ENCODE measurements around the gene CFAP69.

Gene CFAP69

DNA sequence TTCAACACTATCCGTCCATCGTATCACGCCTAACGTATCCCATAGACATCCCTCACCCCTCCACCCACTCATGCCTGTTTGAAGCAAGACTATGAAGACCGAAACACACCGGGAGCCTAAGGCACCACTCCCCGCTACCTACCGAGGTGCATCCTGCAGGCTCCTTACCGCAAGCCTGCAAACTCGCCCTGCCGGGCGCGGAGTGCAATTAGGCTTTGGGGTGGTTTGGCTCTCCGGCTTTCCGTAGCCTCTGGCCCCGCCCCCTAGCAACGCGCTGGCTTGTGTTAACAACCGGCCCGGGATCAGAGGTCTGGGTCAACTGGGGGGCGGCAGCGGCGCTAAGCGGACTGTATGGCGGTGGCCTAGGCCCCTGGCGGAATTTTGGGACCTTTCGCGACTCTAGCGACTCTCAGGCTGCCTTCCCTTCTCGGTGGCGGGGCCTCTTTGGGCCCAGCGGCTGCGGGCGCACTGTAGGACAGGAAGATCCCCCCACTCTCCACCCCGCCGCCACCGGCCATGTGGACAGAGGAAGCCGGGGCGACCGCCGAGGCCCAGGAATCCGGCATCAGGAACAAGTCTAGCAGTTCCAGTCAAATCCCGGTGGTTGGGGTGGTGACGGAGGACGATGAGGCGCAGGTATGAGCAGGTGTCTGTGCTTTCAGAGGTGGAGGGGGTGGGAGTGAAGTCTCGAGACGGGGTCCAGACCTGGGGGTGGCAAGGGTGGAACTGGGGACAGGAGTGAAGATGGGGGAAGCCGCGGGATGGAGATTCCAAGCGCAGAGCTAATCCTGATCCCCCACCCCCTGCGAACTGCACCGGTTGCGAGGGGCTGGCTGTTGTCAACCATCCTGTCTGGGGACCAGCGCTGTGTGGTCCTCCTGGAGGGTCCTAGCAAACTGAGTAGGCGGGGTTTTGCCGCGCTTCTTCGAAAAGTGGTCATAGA, at the start of gene CFAP69:
CFAP69 (plus strand) TSS at position 266 of the 943 bp plus-strand sequence; CDS start at position 517, 251 bp downstream.
- TF ChIP-seq MAX (IDR thresholded peaks at IDR 0.05; ENCODE audit: low read depth, low read length), result peak; percentile 11; the same call in 1 of the 2 replicates
- no peak for TF ChIP-seq MYC (IDR thresholded peaks at IDR 0.05; ENCODE audit: low read depth, low read length)
- peak within 1 kb of the TSS; percentile 89 for H3K4me3 ChIP-seq (ENCODE audit: low read depth, low read length)
- DNase-seq (ENCODE audit: low read depth), result peak; percentile 90

GRCh38 chr7:90201500-90202195, 43.3 kb upstream of the CFAP69 start:
- DNase-seq (ENCODE audit: low read depth), result no peak
- H3K4me3 ChIP-seq (ENCODE audit: low read depth, low read length), result no peak overlapping the region

GRCh38 chr7:90207956-90208355, 37.0 kb upstream of the CFAP69 start:
- no peak overlapping the region for H3K4me3 ChIP-seq (ENCODE audit: low read depth, low read length)
- DNase-seq (ENCODE audit: low read depth), result no peak
- TF ChIP-seq CTCF (IDR thresholded peaks at IDR 0.05; ENCODE audit: low read depth, low read length) (no peak), MAX (IDR thresholded peaks at IDR 0.05; ENCODE audit: low read depth, low read length) (no peak), MYC (IDR thresholded peaks at IDR 0.05; ENCODE audit: low read depth, low read length) (no peak), POLR2A (IDR thresholded peaks at IDR 0.05; ENCODE audit: extremely low read depth, insufficient read length) (no peak)

More at GRCh38 chr7:90201500-90202195, 43.3 kb upstream of the CFAP69 start:
- TF ChIP-seq MYC (IDR thresholded peaks at IDR 0.05; ENCODE audit: low read depth, low read length), result no peak
- no peak for TF ChIP-seq MAX (IDR thresholded peaks at IDR 0.05; ENCODE audit: low read depth, low read length)
- no peak for TF ChIP-seq CTCF (IDR thresholded peaks at IDR 0.05; ENCODE audit: low read depth, low read length)
- TF ChIP-seq POLR2A (IDR thresholded peaks at IDR 0.05; ENCODE audit: extremely low read depth, insufficient read length), result no peak

DNA sequence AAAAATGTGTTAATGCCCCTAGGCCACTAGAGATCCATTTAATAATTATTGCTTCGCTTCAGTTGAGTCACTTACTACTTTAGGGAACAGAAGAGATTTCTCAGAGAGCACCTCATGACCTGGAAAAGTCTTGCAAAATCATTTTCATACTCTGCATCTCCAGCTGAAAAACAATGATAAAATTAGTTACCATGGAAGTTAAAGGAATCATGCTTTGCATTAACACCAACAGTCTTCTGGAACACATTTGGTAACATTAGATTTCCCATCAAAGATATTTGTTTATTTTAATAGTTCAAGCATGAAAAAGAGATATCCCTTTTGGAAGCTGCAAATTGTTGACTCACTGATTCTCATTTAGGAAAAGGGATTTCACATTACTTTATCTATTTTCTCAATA, 35.2 kb upstream of the CFAP69 start:
- no peak for TF ChIP-seq CTCF (IDR thresholded peaks at IDR 0.05; ENCODE audit: low read depth, low read length)
- no peak for TF ChIP-seq MAX (IDR thresholded peaks at IDR 0.05; ENCODE audit: low read depth, low read length)
- no peak for TF ChIP-seq POLR2A (IDR thresholded peaks at IDR 0.05; ENCODE audit: extremely low read depth, insufficient read length)
- no peak for TF ChIP-seq MYC (IDR thresholded peaks at IDR 0.05; ENCODE audit: low read depth, low read length)
- no peak for DNase-seq (ENCODE audit: low read depth)
- H3K4me3 ChIP-seq (ENCODE audit: low read depth, low read length), result no peak overlapping the region

DNA sequence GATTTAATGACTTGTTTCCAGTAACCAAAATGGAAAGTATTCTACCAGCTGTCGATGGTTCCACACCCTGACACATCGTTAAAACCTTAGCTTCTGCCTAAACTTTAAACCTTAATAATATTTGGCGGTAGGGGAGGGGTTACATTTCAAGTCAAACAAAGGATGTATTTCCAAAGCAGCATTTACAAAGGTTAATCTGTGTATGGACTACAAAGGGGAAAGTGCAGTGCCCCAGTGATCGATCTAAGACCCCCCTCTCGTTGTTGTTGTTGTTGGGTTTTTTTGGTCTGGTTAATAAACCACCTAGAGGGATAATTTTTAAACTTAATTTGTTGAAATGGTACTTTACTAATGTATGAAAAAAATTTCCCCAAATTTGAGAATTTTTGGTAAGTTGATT, 34.5 kb upstream of the CFAP69 start:
- TF ChIP-seq MAX (IDR thresholded peaks at IDR 0.05; ENCODE audit: low read depth, low read length) (no peak), CTCF (IDR thresholded peaks at IDR 0.05; ENCODE audit: low read depth, low read length) (no peak), POLR2A (IDR thresholded peaks at IDR 0.05; ENCODE audit: extremely low read depth, insufficient read length) (no peak)
- H3K4me3 ChIP-seq (ENCODE audit: low read depth, low read length), result no peak overlapping the region

GRCh38 chr7:90210981-90211380, 34.0 kb upstream of the CFAP69 start:
- TF ChIP-seq MAX (IDR thresholded peaks at IDR 0.05; ENCODE audit: low read depth, low read length) (no peak), CTCF (IDR thresholded peaks at IDR 0.05; ENCODE audit: low read depth, low read length) (no peak)
- DNase-seq (ENCODE audit: low read depth), result no peak
- H3K4me3 ChIP-seq (ENCODE audit: low read depth, low read length), result no peak overlapping the region

More for the DNA sequence above, 34.5 kb upstream of the CFAP69 start:
- DNase-seq (ENCODE audit: low read depth), result no peak
